T follicular helper cell (primary cell): Measurements from ENCODE around the gene COMTD1.

Experiments
- DNase-seq: peaks from one replicate; pipeline ENCODE4 v3.0.0-alpha.2; 2020; ENCODE audit warnings: low read depth
- total RNA-seq, 2 experiments: gene quantifications; one replicate each; lab custom pipeline; 2026; lab: John Stamatoyannopoulos, UW

The COMTD1 gene
- 9.7 to 12.7 reads per million in 2 experiments for total RNA-seq

DNA sequence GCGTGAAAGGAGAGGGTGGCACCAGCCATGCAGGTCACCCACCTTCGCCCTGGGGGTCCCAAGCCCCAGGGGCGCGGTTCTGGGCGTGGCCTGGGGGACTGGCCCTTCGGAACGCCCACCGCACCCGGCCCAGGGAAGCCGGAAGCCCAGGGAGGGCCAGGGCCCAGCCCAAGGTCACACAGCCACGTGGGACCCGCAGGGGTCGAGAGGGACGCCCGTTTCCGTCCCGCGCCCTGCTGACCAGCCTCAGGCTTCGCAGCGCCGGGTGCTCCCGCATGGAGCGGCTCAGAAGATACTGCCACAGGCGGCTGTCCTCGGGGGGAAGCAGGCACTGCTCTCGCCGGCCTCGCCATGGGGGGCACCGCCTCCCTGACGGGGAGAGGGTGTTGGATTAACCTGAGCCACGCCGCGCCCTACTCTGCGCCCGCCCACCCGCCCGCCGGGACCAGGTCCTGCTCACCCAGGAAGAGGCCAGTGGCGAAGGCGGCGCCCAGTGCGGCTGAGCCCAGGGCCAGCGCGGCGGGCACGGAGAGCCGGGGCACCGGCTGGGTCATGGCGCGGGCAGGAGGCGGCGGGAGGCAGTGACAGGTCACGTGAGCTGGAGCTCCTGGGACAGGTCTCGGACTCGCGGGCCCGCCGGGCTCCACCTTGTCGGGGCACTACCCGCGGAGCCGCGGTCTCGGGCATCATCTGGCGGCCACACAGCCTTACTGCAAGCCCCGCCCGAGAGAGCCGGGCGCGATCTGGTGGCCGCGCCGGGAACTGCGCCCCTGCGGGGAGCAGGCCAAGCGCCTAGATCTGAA lies at the start of gene COMTD1:
Gene COMTD1, minus strand, starts transcription at position 583 of the 803 bp plus-strand sequence. Its CDS starts 29 bp downstream, at position 554.
- peak; percentile 86 for DNase-seq

DNA sequence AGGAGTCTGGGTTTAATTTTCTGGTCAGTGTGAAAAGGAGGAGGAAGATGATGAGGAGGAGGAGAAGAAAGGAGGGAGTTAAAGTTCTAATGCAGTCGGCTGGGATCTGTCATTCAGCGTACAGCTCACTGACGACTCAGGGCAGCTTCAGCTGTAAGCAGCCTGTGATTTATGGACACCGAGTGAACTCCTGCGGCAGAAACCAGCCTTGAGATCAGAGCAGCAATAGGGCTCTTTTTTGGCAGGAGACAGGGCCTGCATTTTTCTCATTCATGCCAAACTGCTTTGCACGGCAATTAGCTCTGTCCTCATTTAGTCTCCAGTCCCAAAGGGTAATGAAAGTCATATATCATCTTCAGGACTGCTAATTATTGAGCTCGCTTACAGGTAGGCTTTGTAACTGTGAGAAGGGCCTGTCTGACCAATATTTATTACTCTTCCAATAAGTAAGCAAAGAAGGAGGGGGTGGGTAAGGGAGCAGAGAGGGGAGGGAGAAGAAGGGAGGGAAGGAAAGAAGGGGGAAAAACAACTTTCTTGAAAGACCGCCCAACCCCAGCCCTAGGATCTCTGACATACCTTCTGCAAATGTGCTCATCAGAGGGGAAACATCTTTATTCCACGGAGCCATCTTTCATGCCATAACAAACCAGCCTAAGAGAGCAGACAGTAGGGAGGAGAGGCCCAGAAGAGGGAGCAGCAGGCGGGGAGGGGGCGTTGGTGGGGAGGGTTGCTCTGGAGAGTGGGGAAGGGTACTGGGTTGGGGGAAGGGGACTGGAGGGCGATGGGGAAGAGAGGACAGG lies 48.1 kb upstream of the COMTD1 start:
- no peak for DNase-seq

DNA sequence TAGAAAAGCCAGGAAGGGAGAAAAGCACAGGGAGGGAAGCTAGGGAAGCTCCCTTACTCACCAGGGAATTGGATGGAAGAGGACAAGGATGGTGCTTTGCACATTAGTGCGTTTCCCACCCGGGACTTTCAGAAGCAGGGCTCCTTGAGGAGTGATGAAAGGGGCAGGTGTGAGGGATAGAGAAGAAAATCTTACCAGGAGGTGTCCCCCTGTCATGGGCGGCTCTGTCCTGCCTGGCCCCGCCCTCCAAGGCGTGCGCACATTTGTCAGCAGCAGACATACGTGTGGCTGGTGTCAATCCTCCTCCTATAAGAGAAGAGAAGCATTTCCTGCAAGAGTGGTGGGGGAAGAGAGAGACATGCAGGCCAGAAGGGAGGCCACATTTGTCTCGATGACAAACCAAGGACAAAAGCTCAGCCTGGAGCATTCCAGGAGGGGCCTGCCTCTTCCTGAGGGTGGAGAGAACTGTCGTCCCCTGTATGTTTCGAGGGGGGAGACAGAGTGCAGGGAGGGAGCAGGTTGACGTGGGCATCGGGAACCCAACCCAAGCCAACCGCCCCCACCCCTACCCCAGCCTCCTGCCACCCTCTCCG lies 47.4 kb upstream of the COMTD1 start:
- DNase-seq = no peak

DNA sequence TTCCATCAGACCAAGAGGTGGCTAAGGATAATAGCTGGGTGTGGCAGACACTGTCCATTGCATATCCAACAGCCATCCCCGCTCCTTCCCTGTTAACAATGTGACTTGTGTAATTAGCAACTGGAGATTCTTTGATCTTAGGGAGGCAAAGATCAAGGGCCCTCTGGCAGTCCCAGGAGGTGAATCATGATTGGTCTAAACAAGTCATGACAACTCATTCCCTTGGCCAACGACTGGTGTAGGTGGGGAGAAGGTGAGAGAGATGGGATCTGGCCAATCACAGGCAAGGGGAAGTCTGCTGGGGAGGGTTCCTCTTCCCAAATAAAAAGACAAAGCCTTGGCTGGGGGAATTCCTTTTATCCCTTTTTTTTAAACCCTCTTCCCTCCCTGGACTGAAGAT lies 46.2 kb upstream of the COMTD1 start:
- DNase-seq = no peak

DNA sequence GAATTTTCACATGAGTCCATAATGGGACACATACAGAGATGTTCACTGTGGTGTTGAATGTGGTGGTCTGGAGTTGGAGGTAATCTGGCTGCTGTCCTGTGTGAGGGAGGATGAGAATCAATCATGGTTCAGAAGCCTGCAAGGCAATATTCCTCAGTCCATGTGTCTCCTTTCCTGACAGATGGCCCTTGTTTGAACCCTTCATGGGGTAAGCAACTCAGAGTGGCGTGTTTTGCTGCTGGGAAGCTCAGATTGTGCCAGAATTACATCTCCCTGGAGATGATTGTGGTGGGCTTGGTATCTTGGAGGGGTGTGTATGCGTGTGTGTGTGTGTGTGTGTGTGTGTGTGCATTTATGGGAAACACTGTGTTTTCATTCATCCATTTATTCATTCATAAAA lies 44.5 kb upstream of the COMTD1 start:
- DNase-seq = no peak

DNA sequence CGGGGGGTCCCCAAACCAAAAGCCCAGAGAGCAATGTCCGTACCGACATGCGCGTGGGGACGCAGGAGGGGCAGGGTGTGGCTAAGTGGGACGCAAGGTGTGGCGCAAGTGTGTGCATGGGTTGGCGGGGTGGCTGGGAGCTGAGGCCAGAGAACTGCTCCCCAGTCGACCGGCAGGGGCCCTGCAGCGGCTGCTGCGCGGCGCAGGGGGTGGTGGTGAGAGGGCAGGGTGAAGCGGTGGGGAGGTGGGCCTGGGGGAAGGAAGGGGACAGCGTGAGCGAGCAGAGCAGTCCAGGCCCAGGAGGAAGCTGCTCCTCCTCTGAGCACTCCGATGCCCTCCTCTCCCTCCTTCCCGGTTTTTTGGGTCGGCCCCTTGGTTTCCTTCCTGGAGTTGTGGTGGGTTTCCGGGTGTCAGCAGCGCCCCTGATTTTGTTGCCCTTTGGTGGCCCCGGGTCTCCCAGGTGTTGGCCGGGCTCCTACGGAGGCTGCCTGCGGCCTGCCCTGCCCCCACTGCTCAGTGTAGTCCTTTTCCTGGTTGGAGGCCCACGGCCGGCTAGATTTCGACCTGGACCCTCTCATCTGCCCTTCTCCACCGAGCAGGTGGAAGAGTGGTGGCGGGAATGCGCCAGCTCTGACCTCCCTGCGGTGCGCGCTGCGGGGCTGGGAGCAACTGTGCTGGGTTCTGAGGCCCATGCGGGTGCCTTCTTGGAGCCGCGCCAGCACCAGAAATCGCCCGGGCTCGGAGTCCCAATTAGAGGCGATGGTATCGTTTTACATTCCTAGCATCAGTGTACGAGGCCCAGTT lies 40.5 kb upstream of the COMTD1 start:
- no peak for DNase-seq

DNA sequence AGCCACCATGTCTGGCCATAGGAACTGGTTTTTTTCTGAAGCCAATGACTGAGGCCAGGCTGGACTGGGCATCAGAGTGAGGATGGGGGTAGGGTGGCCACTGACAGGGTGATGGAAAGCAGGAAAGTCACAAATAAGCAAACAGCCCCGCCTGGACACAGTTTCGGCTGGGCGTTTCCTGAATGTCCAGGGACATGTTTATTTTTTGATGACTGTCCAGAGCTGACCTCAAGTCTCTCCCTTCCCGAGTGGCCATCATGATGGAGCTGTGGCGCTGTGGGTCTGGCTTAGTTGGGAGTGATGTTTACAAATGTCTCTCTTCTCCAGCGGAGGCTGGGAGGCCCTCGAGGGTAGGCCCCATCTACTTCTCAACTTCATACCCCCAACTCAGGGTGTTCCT lies 37.1 kb upstream of the COMTD1 start:
- DNase-seq = no peak

DNA sequence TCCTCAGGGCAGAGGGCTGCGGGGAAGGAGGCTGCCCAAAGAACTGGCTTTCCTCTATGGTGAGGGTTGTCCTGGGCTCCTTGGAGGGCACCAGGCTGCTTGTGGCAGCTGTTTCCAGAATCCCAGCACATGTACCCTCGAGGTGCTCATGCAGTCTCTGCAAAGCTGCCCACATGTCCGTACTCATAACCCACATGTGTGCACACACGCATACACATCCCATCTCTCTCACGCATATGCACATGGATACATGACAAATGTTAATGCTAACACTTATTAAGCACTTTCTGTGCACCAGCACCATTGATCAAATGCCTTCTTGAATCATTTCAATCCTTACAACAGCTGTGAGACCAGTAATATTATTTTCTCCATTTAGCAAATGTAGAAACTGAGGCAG lies 36.3 kb upstream of the COMTD1 start:
- no peak for DNase-seq

DNA sequence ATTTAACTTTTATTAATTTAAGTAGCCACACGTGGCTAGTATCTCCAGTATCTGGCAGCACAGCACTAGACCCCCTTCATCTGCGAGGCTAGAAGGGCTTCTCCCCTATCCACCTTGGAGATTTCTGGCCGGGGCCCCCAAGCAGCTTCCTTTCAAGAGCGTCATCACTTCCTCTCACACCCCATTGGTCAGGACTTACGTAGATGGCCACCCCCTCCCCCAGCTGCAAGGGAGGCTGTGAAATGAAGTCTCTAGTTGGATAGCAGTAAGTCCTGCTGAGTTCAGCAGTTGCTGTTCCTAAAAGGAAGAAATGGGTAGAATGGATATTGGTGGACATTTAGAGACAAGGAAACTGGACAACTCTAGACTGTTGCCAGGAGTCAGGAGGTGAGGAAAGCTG lies 33.8 kb upstream of the COMTD1 start:
- no peak for DNase-seq

DNA sequence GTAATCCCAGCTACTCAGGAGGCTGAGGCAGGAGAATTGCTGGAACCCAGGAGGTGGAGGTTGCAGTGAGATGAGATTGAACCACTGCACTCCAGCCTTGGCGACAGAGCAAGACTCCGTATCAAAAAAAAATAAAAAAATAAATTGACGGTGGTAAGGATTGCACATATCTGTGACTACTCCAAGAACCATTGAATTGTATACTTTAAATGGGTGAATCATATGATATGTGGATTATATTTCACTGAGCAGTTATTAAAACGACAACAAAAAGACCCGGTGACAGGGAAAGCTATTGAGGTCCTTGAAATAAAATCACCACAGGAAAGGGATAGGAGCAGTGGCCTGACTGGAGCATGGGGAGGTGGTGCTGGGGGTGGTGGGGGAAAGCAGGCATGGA lies 31.2 kb upstream of the COMTD1 start:
- DNase-seq = no peak

DNA sequence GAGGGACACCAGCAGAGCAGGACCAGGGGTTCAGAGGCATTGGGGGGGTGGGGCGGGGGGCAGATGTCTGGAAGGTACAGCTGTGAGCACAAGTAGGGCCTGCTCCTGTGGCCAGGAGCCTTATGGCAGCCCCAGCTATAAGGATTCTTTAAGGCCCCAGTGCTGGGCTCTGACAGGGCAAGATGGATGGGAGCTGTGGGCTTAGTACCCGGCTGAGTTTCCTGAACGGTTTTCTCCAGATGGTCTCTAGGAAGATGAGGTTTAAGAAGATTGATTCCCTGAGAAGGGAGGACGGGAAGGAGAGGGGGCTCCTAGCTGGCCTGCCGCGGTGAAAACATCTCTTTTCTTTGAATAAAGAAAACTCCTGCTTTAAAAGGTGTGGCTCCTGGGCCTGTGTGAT lies 30.1 kb upstream of the COMTD1 start:
- no peak for DNase-seq

DNA sequence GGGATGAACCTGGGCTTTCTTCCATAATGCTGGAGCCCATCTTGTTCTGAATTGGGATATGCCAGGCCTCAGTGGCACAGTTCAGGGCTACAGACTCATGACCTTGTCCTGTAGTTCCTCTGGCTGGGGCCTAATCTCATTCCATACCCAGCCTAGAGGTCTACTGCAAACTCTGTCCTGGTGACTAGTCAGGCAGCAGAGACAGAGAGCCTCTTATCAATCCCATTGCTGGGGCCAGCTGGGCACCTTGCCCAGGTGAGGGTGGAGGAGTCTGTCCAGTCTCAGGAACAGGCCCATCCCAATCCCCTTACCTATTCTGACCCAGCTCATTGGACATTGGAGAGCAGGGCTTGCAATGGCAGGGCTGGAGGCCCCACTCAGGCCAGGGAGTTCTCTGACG lies 28.0 kb upstream of the COMTD1 start:
- DNase-seq = no peak

DNA sequence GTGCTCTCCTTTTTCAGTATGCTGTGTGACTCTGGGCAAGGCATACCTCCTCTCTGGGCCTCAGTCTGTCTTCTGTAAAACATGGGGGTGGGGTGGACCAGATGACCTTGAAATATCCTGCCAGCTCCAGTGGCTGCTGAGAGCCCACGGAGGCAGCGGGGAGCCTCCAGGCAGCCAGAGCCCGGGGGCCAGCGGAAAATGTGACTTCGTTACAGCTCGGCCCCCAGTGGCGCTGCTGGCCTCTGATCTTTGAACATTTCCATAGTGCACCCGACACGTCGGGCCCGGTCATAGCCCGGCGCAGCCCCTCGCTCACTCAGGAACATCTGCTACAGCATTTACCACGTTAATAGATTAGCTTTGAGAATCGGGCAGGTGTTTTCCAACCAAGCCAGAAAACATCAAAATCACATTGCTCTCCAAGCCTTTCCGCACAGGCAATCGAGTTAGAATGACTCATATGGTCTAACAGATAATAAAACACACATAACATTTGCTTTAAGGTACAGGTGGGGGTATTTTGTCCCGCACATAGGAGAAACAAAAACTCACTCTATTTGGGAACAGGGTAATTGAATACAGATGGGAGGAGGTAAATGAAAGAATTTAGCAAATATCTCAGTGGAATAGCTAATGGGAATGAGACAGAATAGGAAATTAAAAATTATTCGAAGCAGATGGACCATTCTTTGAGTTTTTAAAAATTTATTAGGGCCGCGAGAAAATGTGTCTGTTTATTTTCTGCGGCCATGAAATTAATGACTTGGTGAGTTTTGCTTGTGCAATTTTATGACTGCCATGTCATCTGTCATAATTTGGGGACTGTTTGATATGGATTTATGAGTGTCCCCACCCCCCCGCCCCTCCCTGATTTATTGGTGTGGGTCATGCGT lies 26.3 kb upstream of the COMTD1 start:
- DNase-seq = no peak

DNA sequence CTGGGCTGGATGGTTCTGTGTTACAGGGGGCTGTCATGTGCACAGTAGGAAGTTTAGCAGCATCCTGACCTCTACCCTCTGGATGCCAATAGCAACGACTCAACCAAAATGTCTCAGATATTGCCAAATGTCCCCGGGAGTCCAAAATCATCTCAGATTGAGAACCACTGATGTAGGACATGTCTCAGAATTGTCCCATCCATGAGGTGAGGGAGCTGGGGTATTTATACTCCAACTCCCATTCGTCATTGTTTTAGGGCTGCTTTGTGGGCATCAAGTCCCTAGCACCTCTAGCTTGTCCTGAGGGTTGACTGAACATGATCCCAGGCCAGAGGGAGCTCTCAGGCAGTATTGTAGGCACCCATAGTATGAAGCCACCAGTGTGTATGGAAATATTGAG lies 25.2 kb upstream of the COMTD1 start:
- DNase-seq = no peak

DNA sequence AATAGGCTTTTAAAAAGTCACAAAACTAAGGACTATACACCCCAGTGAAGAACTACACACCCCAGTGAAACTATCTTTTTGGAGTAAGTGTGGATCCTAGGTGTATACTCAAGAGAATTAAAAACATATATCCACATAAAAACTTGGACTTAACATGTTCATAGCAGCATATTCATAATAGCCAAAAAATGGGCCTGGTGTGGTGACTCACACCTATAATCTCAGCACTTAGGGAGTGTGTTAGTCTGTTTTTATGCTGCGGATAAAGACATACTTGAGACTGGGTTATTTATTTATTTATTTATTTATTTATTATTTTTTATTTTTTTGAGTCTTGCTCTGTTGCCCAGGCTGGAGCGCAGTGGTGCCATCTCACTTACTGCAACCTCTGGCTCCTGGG lies 19.0 kb upstream of the COMTD1 start:
- DNase-seq = no peak

DNA sequence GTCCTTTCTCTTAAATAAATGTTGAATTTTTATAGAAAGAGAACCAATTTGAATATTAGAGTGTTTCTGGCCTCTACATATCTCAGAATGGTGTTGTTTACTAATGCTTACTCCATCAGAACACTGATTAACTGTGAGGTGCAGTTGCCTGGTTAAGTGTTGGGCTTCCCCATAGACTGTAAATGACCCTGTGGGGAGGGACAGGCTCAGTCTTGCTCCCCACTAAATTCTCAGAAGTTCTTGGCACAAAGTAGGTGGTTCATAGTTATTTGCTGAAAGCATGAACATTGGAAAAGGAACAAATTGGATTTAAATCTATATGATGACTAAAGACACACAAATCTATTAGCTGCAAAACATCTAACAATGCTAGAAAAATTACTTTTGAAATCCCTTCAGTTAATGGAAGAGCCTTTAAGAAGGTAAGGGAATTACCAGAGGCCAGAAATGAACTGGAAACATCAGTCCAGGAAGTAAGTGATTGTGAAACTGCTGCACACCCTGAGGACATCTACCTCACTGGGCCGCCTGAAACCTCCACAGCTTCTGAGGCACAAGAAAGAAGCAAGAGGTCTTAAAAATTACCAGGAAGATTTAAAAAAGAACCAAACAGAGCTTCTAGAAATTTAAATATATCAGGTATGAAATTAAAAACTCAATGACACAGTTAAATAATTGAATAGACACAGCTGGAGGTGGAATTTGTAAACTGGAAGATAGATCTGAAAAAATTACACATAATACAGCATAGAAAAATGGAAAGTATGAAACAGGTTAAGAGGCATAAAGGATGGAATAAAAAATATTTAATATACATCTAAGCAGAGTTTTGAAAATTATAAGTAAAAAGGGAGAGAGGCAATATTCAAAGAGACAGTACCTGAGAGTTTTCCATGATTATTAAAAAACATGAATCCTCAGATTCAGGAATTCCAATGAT lies 17.8 kb upstream of the COMTD1 start:
- no peak for DNase-seq

DNA sequence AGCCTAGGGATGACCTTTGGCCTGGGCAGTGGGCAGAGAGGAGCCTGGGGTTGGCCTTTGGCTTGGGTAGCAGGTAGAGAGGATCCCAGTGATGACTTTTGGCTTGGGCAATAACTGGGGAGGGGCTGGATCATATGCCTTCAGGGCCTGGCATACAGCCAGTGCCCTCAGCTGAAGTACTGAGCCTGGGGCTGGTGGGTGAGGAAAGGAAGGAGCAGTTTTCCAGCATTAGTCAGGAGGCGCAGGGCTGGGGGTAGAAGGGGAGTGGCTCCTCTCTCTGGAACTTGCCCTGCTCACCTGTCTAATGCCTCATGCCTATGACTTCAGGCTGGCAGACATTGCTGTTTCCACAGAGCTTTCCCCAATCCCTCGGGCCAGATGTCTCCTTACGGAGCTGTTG lies 15.2 kb upstream of the COMTD1 start:
- DNase-seq = no peak

DNA sequence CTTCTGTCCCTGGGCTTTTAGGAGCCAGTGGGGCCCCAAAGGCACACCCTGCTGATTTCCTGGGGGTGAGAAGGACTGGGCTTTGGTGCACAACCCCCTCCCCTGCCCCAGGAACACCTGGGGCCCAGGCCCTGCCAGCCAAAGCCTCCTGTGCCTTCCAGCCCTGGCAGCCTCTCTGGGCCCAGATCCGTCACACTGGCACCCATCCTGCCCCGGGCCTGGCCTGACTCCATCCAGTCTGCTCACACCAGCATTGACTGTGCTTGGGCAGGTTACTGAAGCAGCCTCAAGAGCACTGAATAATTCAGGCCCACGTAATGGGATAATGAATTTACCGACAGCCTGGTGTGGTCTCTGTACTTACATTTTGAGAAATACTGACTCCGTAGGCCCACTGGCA lies 12.0 kb upstream of the COMTD1 start:
- no peak for DNase-seq

DNA sequence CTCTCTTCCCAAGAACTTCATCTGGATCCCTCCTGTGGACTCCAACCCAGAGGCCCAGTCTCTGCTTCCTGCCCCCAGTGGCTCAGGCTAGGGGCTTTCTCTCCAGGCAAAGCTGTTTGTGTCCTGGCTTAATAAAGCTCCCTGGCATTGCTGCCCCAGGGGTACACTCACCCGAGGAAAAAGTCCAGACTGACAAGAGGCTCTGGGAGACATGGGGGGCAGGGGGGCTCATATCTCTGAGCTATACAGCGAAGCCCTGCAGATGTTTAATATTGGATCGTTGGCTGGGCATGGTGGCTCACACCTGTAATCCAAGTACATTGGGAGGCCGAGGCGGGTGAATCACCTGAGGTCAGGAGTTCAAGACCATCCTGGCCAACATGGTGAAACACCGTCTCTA lies 10.7 kb upstream of the COMTD1 start:
- DNase-seq = no peak
